IMR-90 (cell line): Measurements from ENCODE around the gene UST.

Source experiments
- CTCF ChIP-seq: conservative IDR thresholded peaks from 2 replicates; pipeline ENCODE4 v1.5.1; 2012; ENCODE audit warnings: mild to moderate bottlenecking, low read depth, low read length, improper control_type of control experiment
- MAFK ChIP-seq: IDR thresholded peaks from 2 replicates; pipeline ENCODE4 v1.6.1; 2012; ENCODE audit warnings: low read depth, low read length, improper control_type of control experiment
- MAZ ChIP-seq: IDR thresholded peaks from 2 replicates; pipeline ENCODE4 v1.6.1; 2012; ENCODE audit warnings: low read depth, mild to moderate bottlenecking, low read length, improper control_type of control experiment, moderate library complexity, borderline replicate concordance
- POLR2A ChIP-seq: IDR thresholded peaks from 2 replicates; pipeline ENCODE4 v1.6.1; 2012; ENCODE audit warnings: mild to moderate bottlenecking, low read depth, low read length

- TF ChIP-seq CTCF: no peak
- TF ChIP-seq POLR2A: no peak
- TF ChIP-seq MAZ: no peak
- TF ChIP-seq MAFK: no peak
Observed at GRCh38 chr6:149078211-149078782, 331.5 kb downstream of the UST start.
